BJ (cell line): ENCODE results near the gene PHF3. TPM values are rescaled to one million over a fixed set of nuclear protein-coding genes. Genes with fewer than 3 reads are reported as not detected.

Experiments used
- CTCF ChIA-PET: fragments of 350-600 bp; formaldehyde crosslinking; extraction: SDS; loops from one replicate; lab custom pipeline; 2021; ENCODE audit warnings: antibody characterized with exemption, inconsistent platforms; lab: Yijun Ruan, JAX
- POLR2A ChIA-PET: fragments of 300-600 bp; sonication (Branson Sonifier 250); formaldehyde crosslinking; extraction: SDS; loops from one replicate; lab custom pipeline; 2021; ENCODE audit warnings: antibody characterized with exemption; lab: Charles Lee
- DNase-seq: peaks from one replicate; pipeline ENCODE4 v3.0.0-alpha.2; 2011; ENCODE audit warnings: low read depth
- H3K27me3 ChIP-seq: 2 replicates; pipeline ENCODE4 v1.6.0; 2011; ENCODE audit warnings: low read length; ENCODE audit not compliant: control insufficient read depth, insufficient read depth
- H3K36me3 ChIP-seq: 2 replicates; pipeline ENCODE4 v1.5.1; 2011; ENCODE audit warnings: low read length; ENCODE audit not compliant: control insufficient read depth, insufficient read depth
- H3K4me3 ChIP-seq: 2 replicates; pipeline ENCODE4 v1.5.1; 2011; ENCODE audit warnings: low read depth, mild to moderate bottlenecking, control low read depth, low read length
- polyA plus RNA-seq: library from polyadenylated mRNA; depleted of rRNA; stranded (reverse); fragments of >200 nt; gene quantifications from 2 replicates; pipeline ENCODE4 v1.2.3, GENCODE V29; 2011; rRNA removed
- small RNA-seq: library from RNA; depleted of rRNA; stranded (forward); fragments of <200 nt; gene quantifications from one replicate; pipeline ENCODE3, GENCODE V24; 2012; ENCODE audit warnings: low replicate concordance, low read depth; ENCODE audit not compliant: insufficient read length
- TF ChIP-seq, protein P1 (sequence below): IDR thresholded peaks from 2 replicates; pipeline ENCODE4 v1.5.1; 2011; ENCODE audit warnings: low read depth, mild to moderate bottlenecking, control low read depth, inconsistent platforms, low read length, moderate library complexity; ENCODE audit not compliant: insufficient read depth

Gene PHF3
- polyA plus RNA-seq, 1 experiment: 7.4 TPM

DNA sequence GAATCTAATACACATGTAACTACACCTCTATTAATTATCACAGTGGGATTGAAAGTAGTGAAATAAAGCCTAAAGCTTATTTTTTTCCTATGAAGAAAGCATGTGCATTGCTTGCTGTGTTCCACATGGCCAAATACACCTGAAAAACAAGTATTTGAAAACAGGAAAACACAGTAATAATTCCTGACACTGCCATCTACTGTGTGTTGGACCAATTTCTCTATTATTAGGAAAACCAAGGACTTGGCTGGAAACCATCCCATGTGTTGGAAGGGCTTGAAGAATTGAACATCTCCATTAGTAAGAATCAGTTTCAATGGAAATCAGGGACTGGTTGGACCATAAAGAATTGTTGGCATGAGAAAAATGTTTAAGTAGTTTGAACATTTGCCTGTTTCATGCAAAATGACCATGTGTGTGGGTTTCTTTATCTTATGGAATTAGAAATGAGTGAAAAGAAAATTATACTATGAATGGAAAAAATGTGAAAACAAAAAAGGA is 124.1 kb downstream of the PHF3 start:
- no peak for DNase-seq
- TF ChIP-seq, protein P1, sequence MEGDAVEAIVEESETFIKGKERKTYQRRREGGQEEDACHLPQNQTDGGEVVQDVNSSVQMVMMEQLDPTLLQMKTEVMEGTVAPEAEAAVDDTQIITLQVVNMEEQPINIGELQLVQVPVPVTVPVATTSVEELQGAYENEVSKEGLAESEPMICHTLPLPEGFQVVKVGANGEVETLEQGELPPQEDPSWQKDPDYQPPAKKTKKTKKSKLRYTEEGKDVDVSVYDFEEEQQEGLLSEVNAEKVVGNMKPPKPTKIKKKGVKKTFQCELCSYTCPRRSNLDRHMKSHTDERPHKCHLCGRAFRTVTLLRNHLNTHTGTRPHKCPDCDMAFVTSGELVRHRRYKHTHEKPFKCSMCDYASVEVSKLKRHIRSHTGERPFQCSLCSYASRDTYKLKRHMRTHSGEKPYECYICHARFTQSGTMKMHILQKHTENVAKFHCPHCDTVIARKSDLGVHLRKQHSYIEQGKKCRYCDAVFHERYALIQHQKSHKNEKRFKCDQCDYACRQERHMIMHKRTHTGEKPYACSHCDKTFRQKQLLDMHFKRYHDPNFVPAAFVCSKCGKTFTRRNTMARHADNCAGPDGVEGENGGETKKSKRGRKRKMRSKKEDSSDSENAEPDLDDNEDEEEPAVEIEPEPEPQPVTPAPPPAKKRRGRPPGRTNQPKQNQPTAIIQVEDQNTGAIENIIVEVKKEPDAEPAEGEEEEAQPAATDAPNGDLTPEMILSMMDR: no peak
- ChIA-PET POLR2A (no interaction called here), CTCF (interaction anchor here (4.3 kb wide), 1 partner anchor 161 kb away, joined by 18 read pairs; no protein-coding TSS in a partner anchor)
- Histone ChIP-seq H3K36me3 (no peaks in the 10 kb centered on the region), H3K4me3 (no peak overlapping the region), H3K27me3 (no peaks in the 10 kb centered on the region)

DNA sequence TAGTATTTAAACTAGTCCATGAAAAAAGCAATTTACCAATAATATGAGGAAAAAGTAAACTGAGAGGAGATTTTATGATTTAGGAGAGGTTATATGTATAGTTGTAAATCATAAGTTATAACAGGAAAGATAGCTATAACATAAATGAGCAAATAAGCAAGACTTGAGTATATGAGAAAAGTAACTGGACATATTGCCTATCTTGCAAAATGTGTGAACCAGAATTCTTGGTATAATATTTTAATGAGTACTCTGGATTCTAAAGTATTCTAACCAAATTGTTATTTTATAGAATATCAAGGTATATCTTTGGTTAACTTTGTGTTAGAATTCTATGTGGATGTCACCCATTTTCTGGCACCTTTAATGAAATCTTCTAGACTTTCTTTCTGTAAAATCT is 124.6 kb downstream of the PHF3 start:
- Histone ChIP-seq H3K36me3 (no peaks in the 10 kb centered on the region), H3K4me3 (no peak overlapping the region), H3K27me3 (no peaks in the 10 kb centered on the region)
- TF ChIP-seq, protein P1: no peak
- POLR2A ChIA-PET: no interaction called here
- CTCF ChIA-PET: interaction anchor here (4.3 kb wide), 1 partner anchor 162 kb away, joined by 18 read pairs; no protein-coding TSS in a partner anchor
- no peak for DNase-seq

DNA sequence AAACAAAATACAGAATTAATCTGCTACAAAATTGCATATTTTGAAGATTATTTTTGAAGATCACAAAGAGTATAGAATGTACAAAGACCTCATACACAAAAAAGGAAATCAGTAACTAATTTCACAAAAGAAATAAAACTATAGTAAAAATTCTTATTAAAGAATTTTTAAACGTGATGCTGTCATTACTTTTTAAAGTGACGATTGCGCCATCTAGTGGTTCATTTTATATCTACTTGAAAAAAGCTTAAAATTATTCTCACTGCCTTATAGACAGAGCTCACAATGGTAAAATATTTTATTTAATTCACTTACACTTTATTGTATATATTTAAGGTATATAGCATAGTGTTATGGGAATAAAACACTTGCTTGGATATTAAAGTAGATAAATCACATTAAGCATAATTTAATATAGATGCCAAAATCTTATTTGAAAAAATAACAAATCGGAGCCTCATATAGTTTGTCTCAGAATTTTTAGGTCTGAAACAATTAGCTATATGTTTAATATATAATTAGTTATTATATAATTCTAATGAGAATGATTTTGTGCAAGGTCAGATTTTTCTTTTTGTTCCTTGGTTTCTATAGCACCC is 128.8 kb downstream of the PHF3 start:
- TF ChIP-seq, protein P1: peak; percentile 31; the same call in 1 of the 2 replicates
- H3K36me3 ChIP-seq: no peaks in the 10 kb centered on the region
- ChIA-PET POLR2A (no interaction called here), CTCF (interaction anchor here (0.6 to 4.5 kb wide), 12 partner anchors 19 to 457 kb away, joined by 3 to 34 read pairs (median 4); partner anchors contain the start of gene PHF3)
- no peak for DNase-seq
- no peaks in the 10 kb centered on the region for H3K27me3 ChIP-seq
- no peak overlapping the region for H3K4me3 ChIP-seq

Small RNA genes lying within 50 kb of the gene (small RNA-seq; reads per million reads assigned to genes)
- not detected for gene AL513043.1

Other genes with a start within 250 kb of the PHF3 start
- 4.4 and 15.7 TPM in 2 replicates for gene PTP4A1, start 63.3 kb upstream of the PHF3 start, polyA plus RNA-seq